Left colon (tissue), 2 donors: ENCODE measurements around the gene PTPRO. TPM values are rescaled to one million over a fixed set of nuclear protein-coding genes. Genes with fewer than 3 reads are reported as not detected.

Experiments
- ATAC-seq: fragments of 200-7000 bp; cut with Tn5 transposase; one replicate; pipeline ENCODE4 v1.9.1; 2020; ENCODE audit warnings: mild to moderate bottlenecking, moderate library complexity
- DNase-seq, 2 donors: peaks; one replicate each; pipeline ENCODE4 v3.0.0-alpha.2; 2020
- intact Hi-C, 2 donors: fragments of 100-400 bp; cut with DNase I in 1 of 2; cut with micrococcal nuclease in 1 of 2; formaldehyde crosslinking; loops; one replicate each; pipeline versions ENCODE4 v1.11.2 to v1.14.0; 2022; cut with DNase I, micrococcal nuclease
- long read RNA-seq: library from polyadenylated mRNA; unstranded; transcript quantifications from one replicate; pipeline ENCODE4 v2.0.0, GENCODE V29; 2021
- total RNA-seq, 2 donors: library from RNA; stranded (reverse); fragmentation: NEBNext Ultra II Directional; extraction: Animal tissue kit (Norgen Biotek cat#: 25700); gene quantifications; one replicate each; pipeline ENCODE4 v1.2.1, GENCODE V29; 2021
- donor health status: DM: no; HTN: no; CAD: no.
- donor health status: DM: yes; HTN: yes; CAD: no.

Gene PTPRO
- total RNA-seq, result 10 to 100 TPM; 15.7 to 21.9 TPM
- long read RNA-seq, full-length matches to known transcripts, result 13 of 22 reads
- long read RNA-seq, partial matches to known transcripts, result 3 of 22 reads
- long read RNA-seq, other reads (novel, unspliced or antisense), result 6 of 22 reads

- intact Hi-C loops, result no loop called here
- ATAC-seq (peak; percentile 26), DNase-seq (no peak)
These were observed at the start of gene PTPRO for GRCh38 chr12:15322164-15323061. TSS of gene PTPRO (plus strand) at chr12:15322508.

- DNase-seq (no peak), ATAC-seq (no peak)
- intact Hi-C loops, result loop anchor here (10.0 kb wide), 2 partner anchors 251 to 581 kb away; no protein-coding TSS in a partner anchor
These were observed 48.4 kb upstream of the PTPRO start for GRCh38 chr12:15273896-15274295.

- DNase-seq (peak; percentile 19 to 57), ATAC-seq (peak; percentile 81)
- intact Hi-C loops, result loop anchor here (10.0 kb wide), 2 partner anchors 250 to 580 kb away; no protein-coding TSS in a partner anchor
These were observed 47.7 kb upstream of the PTPRO start for GRCh38 chr12:15274561-15274967.

GRCh38 chr12:15276088-15276698 lies 46.1 kb upstream of the PTPRO start:
- intact Hi-C loops, result loop anchor here (5.0 to 10.0 kb wide), 4 partner anchors 249 to 579 kb away; no protein-coding TSS in a partner anchor
- DNase-seq (no peak), ATAC-seq (peak; percentile 69)

- ATAC-seq (no peak), DNase-seq (peak; percentile 44 to 57)
- intact Hi-C loops, result loop anchor here (5.0 to 10.0 kb wide), 4 partner anchors 246 to 576 kb away; no protein-coding TSS in a partner anchor
These were observed 43.3 kb upstream of the PTPRO start for GRCh38 chr12:15278816-15279658.

GRCh38 chr12:15280930-15281329 lies 41.4 kb upstream of the PTPRO start:
- ATAC-seq, result no peak
- intact Hi-C loops, result no loop called here
- no peak for DNase-seq

GRCh38 chr12:15289192-15289591 lies 33.1 kb upstream of the PTPRO start:
- DNase-seq, result no peak
- intact Hi-C loops, result no loop called here
- ATAC-seq, result no peak

GRCh38 chr12:15293731-15294130 lies 28.6 kb upstream of the PTPRO start:
- intact Hi-C loops, result loop anchor here in 1 of 2 donors (10.0 kb wide), 1 partner anchor 211 kb away; no protein-coding TSS in a partner anchor
- DNase-seq (no peak), ATAC-seq (no peak)

- ATAC-seq, result no peak
- intact Hi-C loops, result loop anchor here in 1 of 2 donors (10.0 kb wide), 1 partner anchor 205 kb away; no protein-coding TSS in a partner anchor
- no peak for DNase-seq
These were observed 22.4 kb upstream of the PTPRO start for GRCh38 chr12:15299947-15300346.

- DNase-seq, result no peak
- ATAC-seq, result no peak
- intact Hi-C loops, result no loop called here
These were observed 18.0 kb upstream of the PTPRO start for GRCh38 chr12:15304296-15304695.

- intact Hi-C loops, result no loop called here
- ATAC-seq (no peak), DNase-seq (no peak)
These were observed 15.7 kb upstream of the PTPRO start for GRCh38 chr12:15306605-15307004.

- ATAC-seq, result no peak
These were observed 15.2 kb upstream of the PTPRO start for GRCh38 chr12:15307079-15307478.

GRCh38 chr12:15318841-15319240 lies 3.5 kb upstream of the PTPRO start:
- ATAC-seq, result no peak
- intact Hi-C loops, result no loop called here
- no peak for DNase-seq

More at GRCh38 chr12:15307079-15307478, 15.2 kb upstream of the PTPRO start:
- no peak for DNase-seq
- intact Hi-C loops, result no loop called here

- intact Hi-C loops, result no loop called here
- DNase-seq (no peak), ATAC-seq (no peak)
These were observed 1.4 kb upstream of the PTPRO start for GRCh38 chr12:15320881-15321280.

GRCh38 chr12:15323480-15323879 lies 1.2 kb downstream of the PTPRO start:
- no peak for DNase-seq
- intact Hi-C loops, result no loop called here
- no peak for ATAC-seq

- no peak for ATAC-seq
- intact Hi-C loops, result no loop called here
These were observed 7.6 kb downstream of the PTPRO start for GRCh38 chr12:15329891-15330290.

GRCh38 chr12:15334225-15334624 lies 11.9 kb downstream of the PTPRO start:
- ATAC-seq (no peak), DNase-seq (no peak)
- intact Hi-C loops, result no loop called here

More at GRCh38 chr12:15329891-15330290, 7.6 kb downstream of the PTPRO start:
- no peak for DNase-seq

- intact Hi-C loops, result no loop called here
- ATAC-seq, result no peak
- no peak for DNase-seq
These were observed 13.7 kb downstream of the PTPRO start for GRCh38 chr12:15335959-15336358.
